Adrenal gland (tissue), 12 donors: ENCODE measurements around the gene RTF1. TPM values are rescaled to one million over a fixed set of nuclear protein-coding genes. Genes with fewer than 3 reads are reported as not detected.
A peak's percentile ranks its signal among the peaks of the same experiment; 100 is the strongest.

Experiments
- DNase-seq, 7 donors: peaks; one replicate each; pipeline ENCODE4 v3.0.0-alpha.2; 2019 to 2020
- H3K27ac ChIP-seq, 5 donors: fragments of 200-600 bp; sonication (generic) in 4 of 5; 1 replicate in 3 of 5; 2 replicates in 2 of 5; pipeline versions ENCODE4 v1.5.1 to v1.8.0; 2016 to 2020; ENCODE audit warnings: mild to moderate bottlenecking in 1 of 5
- H3K27me3 ChIP-seq: fragments of 200-600 bp; 2 replicates; pipeline ENCODE4 v1.8.0; 2021
- H3K36me3 ChIP-seq, 2 donors: fragments of 200-600 bp; replicated peaks in 1 of 2; 1 replicate in 1 of 2; 2 replicates in 1 of 2; pipeline versions ENCODE4 v1.5.1 to v1.8.0; 2018 to 2022
- H3K4me1 ChIP-seq, 2 donors: fragments of 200-600 bp; replicated peaks in 1 of 2; 1 replicate in 1 of 2; 2 replicates in 1 of 2; pipeline versions ENCODE4 v1.5.1 to v1.8.0; 2018 to 2021
- H3K4me3 ChIP-seq, 4 donors: fragments of 200-600 bp; sonication (generic) in 3 of 4; one replicate each; pipeline ENCODE4 v1.5.1; 2016 to 2018
- H3K9me3 ChIP-seq, 3 donors: fragments of 200-600 bp; sonication (generic) in 1 of 3; replicated peaks in 1 of 3; 1 replicate in 2 of 3; 2 replicates in 1 of 3; pipeline versions ENCODE4 v1.5.1 to v1.8.0; 2016 to 2021
- POLR2A ChIP-seq, 2 donors: fragments of 450-650 bp; IDR thresholded peaks; one replicate each; pipeline ENCODE4 v1.6.1; 2017; ENCODE audit warnings: antibody characterized with exemption in 2 of 2, mild to moderate bottlenecking in 2 of 2, moderate library complexity in 1 of 2
- WGBS, 4 donors: extraction: QIAGEN DNeasy Blood & Tissue Kit in 2 of 4; methylation state at CpG; one replicate each; pipeline versions ENCODE4 v1.1.5 to v1.1.7; 2013 to 2017; 5-methylcytosine and 5-hydroxymethylcytosine counted together
- intact Hi-C, 2 donors: fragments of 100-400 bp; cut with DNase I; formaldehyde crosslinking; loops; one replicate each; pipeline versions ENCODE4 v1.14.1 to v1.15.0; 2022 to 2023
- polyA plus RNA-seq, 3 donors: library from polyadenylated mRNA; stranded (reverse); fragments of 200-250 nt in 2 of 3; fragments of 350-450 nt in 1 of 3; fragmentation: Illumina TruSeq in 1 of 3; extraction: RNeasy Lipid Tissue Mini Kit (QIAGEN cat#74804) in 1 of 3; gene quantifications; one replicate each; pipeline ENCODE4 v1.2.3, GENCODE V29; 2013 to 2014
- total RNA-seq, 9 donors: library from RNA; depleted of rRNA in 4 of 9; stranded (reverse); fragments of >200 nt in 4 of 9; fragments of 120-200 nt in 1 of 9; fragmentation: NEBNext Ultra II Directional in 1 of 9; extraction: Animal tissue kit (Norgen Biotek cat#: 25700) in 1 of 9; gene quantifications; one replicate each; pipeline versions ENCODE4 v1.1.0 to v1.2.4, GENCODE V29; 2013 to 2023
- TF ChIP-seq, protein P1 (sequence below), 6 experiments: fragments of 450-650 bp in 4 of 6; fragments of 200-600 bp in 2 of 6; sonication (generic) in 1 of 6; IDR thresholded peaks; 1 replicate in 5 of 6; 2 replicates in 1 of 6; pipeline versions ENCODE4 v1.5.1 to v1.8.0; 2016 to 2021; ENCODE audit warnings: antibody characterized with exemption in 6 of 6, mild to moderate bottlenecking in 2 of 6, moderate library complexity in 1 of 6
- donor health status: healthy with polysubstance abuse.
- donor health status: Bipolar disorder and iron deficiency.
- donor health status: DM: yes; HTN: yes; CAD: no.
- donor health status: DM: no; HTN: no; CAD: no.
- donor health status: DM: no; HTN: no; CAD: no.
- donor health status: DM: yes; HTN: yes; CAD: no.

Gene RTF1
- total and polyA plus RNA-seq, 12 donors, result 24.0 to 53.7 (median 39.2) TPM

- no peak for DNase-seq
- 92 to 97% (median 94%) methylated on average over 4 to 6 of the region's 6 CpGs for WGBS, 4 donors
- intact Hi-C loops, result no loop called here
These were observed 82.4 kb downstream of the RTF1 start for GRCh38 chr15:41499109-41499851.

DNA sequence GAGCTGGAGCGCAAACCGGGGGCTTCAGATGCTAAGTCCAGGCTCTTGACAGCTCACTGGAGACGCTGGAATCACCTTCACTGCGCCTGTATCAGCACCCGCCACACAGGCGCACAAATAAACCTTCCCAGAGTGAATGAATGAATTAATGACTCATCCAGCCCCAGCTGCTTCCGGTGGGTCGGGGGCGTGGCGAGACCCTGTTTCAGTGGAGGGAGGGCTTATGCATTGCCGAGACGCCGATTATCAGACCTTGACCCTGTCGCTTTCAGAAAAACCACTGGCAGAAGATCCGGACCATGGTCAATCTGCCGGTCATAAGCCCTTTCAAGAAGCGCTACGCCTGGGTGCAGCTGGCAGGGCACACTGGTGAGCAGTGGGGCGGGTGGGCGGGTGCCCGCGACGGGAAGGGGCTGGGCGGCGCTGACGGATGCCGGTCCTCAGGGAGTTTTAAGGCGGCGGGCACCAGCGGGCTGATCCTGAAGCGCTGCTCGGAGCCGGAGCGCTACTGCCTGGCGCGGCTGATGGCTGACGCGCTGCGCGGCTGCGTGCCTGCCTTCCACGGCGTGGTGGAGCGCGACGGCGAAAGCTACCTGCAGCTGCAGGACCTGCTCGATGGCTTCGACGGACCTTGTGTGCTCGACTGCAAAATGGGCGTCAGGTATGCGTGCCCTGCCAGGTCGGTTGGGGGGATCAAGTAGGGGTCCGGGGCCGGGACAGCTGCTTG lies 84.5 kb downstream of the RTF1 start:
- 44 to 71% (median 53%) methylated on average over 18 to 56 of the region's 56 CpGs for WGBS, 4 donors
- intact Hi-C loops, result no loop called here
- no peak overlapping the region for H3K27ac ChIP-seq
- peak overlapping the region in 1 of 4 donors; percentile 19 for H3K4me3 ChIP-seq
- no peak for DNase-seq
- no peaks in the 10 kb centered on the region for H3K9me3 ChIP-seq
- H3K4me1 ChIP-seq, result peaks cover 0 to 16% of the 10 kb centered on the region in 2 donors
- H3K27me3 ChIP-seq, result no peaks in the 10 kb centered on the region
- no peaks in the 10 kb centered on the region for H3K36me3 ChIP-seq
- TF ChIP-seq POLR2A (IDR thresholded peaks at IDR 0.05), result no peak

More at GRCh38 chr15:41499109-41499851, 82.4 kb downstream of the RTF1 start:
- Histone ChIP-seq H3K9me3 (no peaks in the 10 kb centered on the region), H3K4me1 (peaks cover 7 to 32% of the 10 kb centered on the region in 2 donors), H3K27ac (no peak overlapping the region), H3K27me3 (no peaks in the 10 kb centered on the region), H3K36me3 (no peaks in the 10 kb centered on the region), H3K4me3 (no peak overlapping the region)
- TF ChIP-seq, protein P1, sequence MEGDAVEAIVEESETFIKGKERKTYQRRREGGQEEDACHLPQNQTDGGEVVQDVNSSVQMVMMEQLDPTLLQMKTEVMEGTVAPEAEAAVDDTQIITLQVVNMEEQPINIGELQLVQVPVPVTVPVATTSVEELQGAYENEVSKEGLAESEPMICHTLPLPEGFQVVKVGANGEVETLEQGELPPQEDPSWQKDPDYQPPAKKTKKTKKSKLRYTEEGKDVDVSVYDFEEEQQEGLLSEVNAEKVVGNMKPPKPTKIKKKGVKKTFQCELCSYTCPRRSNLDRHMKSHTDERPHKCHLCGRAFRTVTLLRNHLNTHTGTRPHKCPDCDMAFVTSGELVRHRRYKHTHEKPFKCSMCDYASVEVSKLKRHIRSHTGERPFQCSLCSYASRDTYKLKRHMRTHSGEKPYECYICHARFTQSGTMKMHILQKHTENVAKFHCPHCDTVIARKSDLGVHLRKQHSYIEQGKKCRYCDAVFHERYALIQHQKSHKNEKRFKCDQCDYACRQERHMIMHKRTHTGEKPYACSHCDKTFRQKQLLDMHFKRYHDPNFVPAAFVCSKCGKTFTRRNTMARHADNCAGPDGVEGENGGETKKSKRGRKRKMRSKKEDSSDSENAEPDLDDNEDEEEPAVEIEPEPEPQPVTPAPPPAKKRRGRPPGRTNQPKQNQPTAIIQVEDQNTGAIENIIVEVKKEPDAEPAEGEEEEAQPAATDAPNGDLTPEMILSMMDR (IDR thresholded peaks at IDR 0.05), result no peak
- no peak for TF ChIP-seq POLR2A (IDR thresholded peaks at IDR 0.05)

DNA sequence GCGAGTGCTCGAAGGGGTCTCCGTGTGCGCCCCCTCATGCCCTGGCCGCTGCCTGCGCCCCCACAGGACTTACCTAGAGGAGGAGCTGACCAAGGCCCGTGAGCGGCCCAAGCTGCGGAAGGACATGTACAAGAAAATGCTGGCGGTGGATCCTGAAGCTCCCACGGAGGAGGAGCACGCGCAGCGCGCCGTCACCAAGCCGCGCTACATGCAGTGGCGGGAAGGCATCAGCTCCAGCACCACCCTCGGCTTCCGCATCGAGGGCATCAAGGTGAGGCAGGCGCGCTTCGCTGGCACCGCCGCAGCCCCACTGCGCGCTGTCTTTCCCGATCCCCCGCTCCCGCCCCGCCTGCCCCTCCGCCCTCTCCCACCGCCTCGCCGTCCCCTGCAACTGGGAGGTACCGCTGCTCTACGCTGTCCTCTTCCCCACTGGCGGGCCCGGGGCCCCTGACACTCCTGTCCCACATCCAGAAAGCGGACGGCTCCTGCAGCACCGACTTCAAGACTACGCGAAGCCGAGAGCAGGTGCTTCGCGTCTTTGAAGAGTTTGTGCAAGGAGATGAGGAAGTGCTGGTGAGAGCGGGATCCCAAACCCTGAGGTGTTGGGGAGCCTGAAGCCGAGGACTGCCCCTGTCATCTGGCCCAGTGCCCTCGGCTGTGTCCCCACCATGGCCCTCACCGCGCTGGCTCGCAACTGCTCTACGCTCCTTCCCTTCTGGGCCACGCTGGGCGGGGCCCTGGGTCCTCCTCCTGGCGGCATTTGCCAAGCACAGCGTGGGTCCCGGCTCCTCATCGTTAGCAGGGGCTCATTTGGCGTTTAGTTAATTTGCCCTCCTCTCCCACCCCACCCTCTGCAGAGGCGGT lies 85.3 kb downstream of the RTF1 start:
- no peak overlapping the region for H3K27ac ChIP-seq
- H3K4me1 ChIP-seq, result peaks cover 0 to 16% of the 10 kb centered on the region in 2 donors
- H3K27me3 ChIP-seq, result no peaks in the 10 kb centered on the region
- intact Hi-C loops, result no loop called here
- 44 to 68% (median 50%) methylated on average over 27 to 64 of the region's 64 CpGs for WGBS, 4 donors
- no peaks in the 10 kb centered on the region for H3K36me3 ChIP-seq
- H3K9me3 ChIP-seq, result no peaks in the 10 kb centered on the region
- peak overlapping the region in 1 of 4 donors; percentile 19 for H3K4me3 ChIP-seq
- no peak for DNase-seq
- TF ChIP-seq, protein P1 (IDR thresholded peaks at IDR 0.05), result no peak
- no peak for TF ChIP-seq POLR2A (IDR thresholded peaks at IDR 0.05)

DNA sequence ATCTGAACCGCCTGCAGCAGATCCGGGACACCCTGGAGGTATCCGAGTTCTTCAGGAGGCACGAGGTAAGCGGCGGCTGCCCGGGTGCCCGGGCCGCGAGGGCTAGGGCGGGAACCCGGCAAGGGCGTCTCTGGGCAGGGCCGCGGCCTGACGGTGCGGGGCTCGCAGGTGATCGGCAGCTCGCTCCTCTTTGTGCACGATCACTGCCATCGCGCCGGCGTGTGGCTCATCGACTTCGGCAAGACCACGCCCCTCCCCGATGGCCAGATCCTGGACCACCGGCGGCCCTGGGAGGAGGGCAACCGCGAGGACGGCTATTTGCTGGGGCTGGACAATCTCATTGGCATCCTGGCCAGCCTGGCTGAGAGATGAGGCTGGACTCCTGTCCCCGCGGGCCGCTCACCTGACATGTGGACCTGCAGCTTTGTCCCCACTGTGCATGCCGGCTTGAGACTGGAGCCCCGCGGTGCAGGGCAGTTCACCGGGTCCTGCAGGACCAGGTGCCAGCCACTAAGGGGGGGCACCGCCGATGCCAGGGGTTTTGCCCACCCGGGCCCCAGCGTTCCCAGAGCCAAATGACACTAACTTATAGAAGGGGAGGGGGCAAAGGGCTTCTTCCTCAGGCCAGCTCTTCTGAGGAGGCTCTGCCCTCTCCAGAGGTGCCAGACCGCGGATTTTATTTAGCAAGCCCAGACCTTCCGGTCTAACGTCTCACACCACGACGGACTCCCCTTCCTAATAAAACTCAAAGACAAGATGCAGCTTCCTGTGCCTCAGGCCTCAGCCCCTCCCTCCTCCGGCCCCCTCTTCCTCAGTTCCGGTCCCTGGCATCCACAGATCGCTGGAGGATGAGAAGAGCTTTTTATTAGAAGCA lies 86.1 kb downstream of the RTF1 start:
- no peak overlapping the region for H3K4me3 ChIP-seq
- no peak for DNase-seq

More for the DNA sequence above, 86.1 kb downstream of the RTF1 start:
- Histone ChIP-seq H3K36me3 (no peaks in the 10 kb centered on the region), H3K9me3 (no peaks in the 10 kb centered on the region), H3K4me1 (peaks cover 0 to 16% of the 10 kb centered on the region in 2 donors), H3K27ac (no peak overlapping the region), H3K27me3 (no peaks in the 10 kb centered on the region)
- TF ChIP-seq, protein P1 (IDR thresholded peaks at IDR 0.05), result no peak
- TF ChIP-seq POLR2A (IDR thresholded peaks at IDR 0.05), result no peak
- WGBS, 4 donors, result 49 to 64% (median 61%) methylated on average over 9 to 54 of the region's 54 CpGs
- intact Hi-C loops, result no loop called here
